Retinal pigment epithelial cell (primary cell): ENCODE measurements around the gene LRRC41.

Source experiments
- DNase-seq: peaks from one replicate; pipeline ENCODE4 v3.0.0-alpha.2; 2010; ENCODE audit warnings: low read depth
- H3K4me3 ChIP-seq: 2 replicates; pipeline ENCODE4 v1.5.1; 2011; ENCODE audit warnings: mild to moderate bottlenecking, low read length, control low read depth, moderate library complexity
- CTCF ChIP-seq: conservative IDR thresholded peaks from 2 replicates; pipeline ENCODE4 v1.5.1; 2011; ENCODE audit warnings: low read depth, low read length, control low read depth, inconsistent platforms

The LRRC41 gene

GRCh38 chr1:46303038-46303871, at the start of gene LRRC41, which contains the start of gene UQCRH:
Gene LRRC41 (minus strand): TSS chr1:46303616. CDS start chr1:46303322, 294 bp downstream.
Gene UQCRH (plus strand): TSS chr1:46303698. CDS start chr1:46303767, 69 bp downstream.
- DNase-seq = peak; percentile 95
- TF ChIP-seq CTCF = no peak
- peak within 1 kb of the TSS; percentile 98 for H3K4me3 ChIP-seq

DNA sequence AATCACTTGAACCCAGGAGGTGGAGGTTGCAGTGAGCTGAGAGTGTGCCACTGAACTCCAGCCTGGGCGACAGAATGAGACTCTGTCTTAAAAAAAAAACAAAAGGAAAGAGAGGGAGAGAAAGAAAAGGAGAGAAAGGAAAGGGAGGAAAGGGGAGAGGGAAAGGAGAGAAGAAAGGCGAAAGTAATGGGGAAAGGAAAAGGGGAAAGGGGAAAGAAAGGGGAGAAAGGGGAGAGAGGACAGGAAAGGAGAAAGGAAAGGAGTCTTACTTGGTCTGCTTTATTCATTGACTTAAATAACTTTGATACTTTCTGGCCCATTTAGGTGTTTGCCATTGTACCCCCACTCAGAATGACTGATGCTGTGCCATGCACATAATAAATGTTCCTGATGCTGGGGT, 48.9 kb upstream of the LRRC41 start:
- no peak for TF ChIP-seq CTCF
- H3K4me3 ChIP-seq = no peak overlapping the region
- no peak for DNase-seq

DNA sequence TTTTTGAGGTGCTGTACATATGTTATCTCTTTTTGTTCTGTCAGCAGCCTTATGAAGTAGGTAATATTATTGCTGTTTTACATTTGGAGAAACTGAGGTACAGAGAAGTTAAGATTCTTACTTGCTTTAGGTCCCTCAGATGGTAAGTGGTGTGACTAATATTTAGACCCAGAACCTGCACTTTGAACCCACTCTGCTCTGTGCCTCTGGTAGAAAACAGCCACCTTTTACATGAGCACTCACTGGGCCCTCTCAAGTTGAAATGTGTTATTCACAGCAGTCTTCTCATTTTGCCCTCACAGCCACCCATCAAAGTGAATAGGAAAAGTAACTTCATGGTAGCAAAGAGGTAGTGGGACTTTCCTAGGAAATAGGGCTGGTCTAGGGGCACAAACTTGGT, 41.9 kb upstream of the LRRC41 start:
- no peak for TF ChIP-seq CTCF
- no peak for DNase-seq
- H3K4me3 ChIP-seq = no peak overlapping the region

GRCh38 chr1:46344481-46344880, 41.1 kb upstream of the LRRC41 start:
- no peak overlapping the region for H3K4me3 ChIP-seq
- TF ChIP-seq CTCF = no peak
- no peak for DNase-seq

DNA sequence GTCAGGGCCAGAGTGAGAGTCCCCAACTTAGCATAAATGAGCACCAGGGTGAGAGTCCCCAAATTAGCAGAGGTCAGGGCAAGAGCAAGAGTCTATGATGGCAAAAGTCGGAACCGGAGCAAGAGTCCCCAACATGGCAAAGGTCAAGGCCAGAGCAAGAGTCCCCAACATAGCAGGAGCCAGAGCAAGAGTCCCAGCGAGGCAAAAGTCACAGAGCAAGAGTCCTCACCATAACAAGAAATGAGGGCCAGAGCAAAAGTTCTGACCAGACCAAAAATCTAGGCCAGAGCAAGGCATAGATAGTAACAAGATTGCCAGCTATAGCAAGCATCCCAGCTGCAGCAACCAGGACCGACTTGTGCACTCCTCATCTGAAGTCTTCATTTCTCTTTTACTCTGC, 40.3 kb upstream of the LRRC41 start:
- DNase-seq = no peak
- no peak overlapping the region for H3K4me3 ChIP-seq
- TF ChIP-seq CTCF = no peak

GRCh38 chr1:46343351-46343695, 39.9 kb upstream of the LRRC41 start:
- H3K4me3 ChIP-seq = no peak overlapping the region
- DNase-seq = no peak
- TF ChIP-seq CTCF = no peak
